B cell (primary cell): Measurements from ENCODE around the gene PSMC5. TPM values are rescaled to one million over a fixed set of nuclear protein-coding genes. Genes with fewer than 3 reads are reported as not detected.

ENCODE experiments used
- ATAC-seq: fragments of 200-7000 bp; cut with Tn5 transposase; one replicate; pipeline ENCODE4 v1.10.0; 2021; ENCODE audit warnings: low read depth, mild to moderate bottlenecking, moderate number of reproducible peaks, moderate library complexity
- CTCF ChIA-PET: fragments of 350-600 bp; sonication (Branson Sonifier 250); formaldehyde crosslinking; loops from one replicate; lab custom pipeline; 2021; ENCODE audit warnings: antibody characterized with exemption, inconsistent platforms; lab: Charles Lee
- POLR2A ChIA-PET: fragments of 350-600 bp; sonication (Branson Sonifier 250); formaldehyde crosslinking; loops from one replicate; lab custom pipeline; 2021; ENCODE audit warnings: antibody characterized with exemption; lab: Charles Lee
- DNase-seq: peaks from one replicate; pipeline ENCODE4 v3.0.0; 2013
- H2AFZ ChIP-seq: 2 replicates; pipeline ENCODE4 v1.6.1; 2012; ENCODE audit warnings: mild to moderate bottlenecking, low read depth, low read length; ENCODE audit not compliant: insufficient read depth, poor library complexity, severe bottlenecking
- H3K27ac ChIP-seq, 2 donors: 1 replicate in 1 of 2; 2 replicates in 1 of 2; pipeline ENCODE4 v1.5.1; 2012 to 2013; ENCODE audit warnings: low read length in 2 of 2, mild to moderate bottlenecking in 2 of 2, moderate library complexity in 1 of 2
- H3K27me3 ChIP-seq, 4 experiments: fragments of 200-600 bp in 1 of 4; sonication (generic) in 1 of 4; replicated peaks in 1 of 4; 1 replicate in 2 of 4; 2 replicates in 2 of 4; pipeline versions ENCODE4 v1.6.1 to v1.7.0; 2013 to 2016; ENCODE audit warnings: low read length in 3 of 4, mild to moderate bottlenecking in 2 of 4, mixed read lengths in 1 of 4, moderate library complexity in 1 of 4; ENCODE audit not compliant: insufficient read depth in 4 of 4, control insufficient read depth in 3 of 4; ENCODE audit errors: control extremely low read depth in 1 of 4
- H3K36me3 ChIP-seq, 2 experiments: replicated peaks in 1 of 2; 1 replicate in 1 of 2; 2 replicates in 1 of 2; pipeline versions ENCODE4 v1.6.1 to v1.7.1; 2013; ENCODE audit warnings: low read length in 1 of 2; ENCODE audit not compliant: insufficient read depth in 2 of 2, control insufficient read depth in 1 of 2; ENCODE audit errors: control extremely low read depth in 1 of 2, extremely low read depth in 1 of 2
- H3K4me1 ChIP-seq, 2 donors: fragments of 200-600 bp in 1 of 2; sonication (generic) in 1 of 2; 1 replicate in 1 of 2; 2 replicates in 1 of 2; pipeline versions ENCODE4 v1.5.1 to v1.6.1; 2013 to 2017; ENCODE audit warnings: low read length in 2 of 2; ENCODE audit not compliant: control insufficient read depth in 2 of 2, insufficient read depth in 2 of 2
- H3K4me2 ChIP-seq: replicated peaks from 2 replicates; pipeline ENCODE3; 2012; ENCODE audit warnings: mild to moderate bottlenecking, low read depth, low read length; ENCODE audit not compliant: poor library complexity, severe bottlenecking
- H3K4me3 ChIP-seq, 5 experiments: fragments of 200-600 bp in 1 of 5; sonication (generic) in 1 of 5; 1 replicate in 3 of 5; 2 replicates in 2 of 5; pipeline versions ENCODE4 v1.5.1 to v1.7.0; 2011 to 2016; ENCODE audit warnings: low read length in 4 of 5, mild to moderate bottlenecking in 4 of 5, low read depth in 2 of 5, control low read depth in 1 of 5, moderate library complexity in 1 of 5; ENCODE audit not compliant: insufficient read depth in 1 of 5; ENCODE audit errors: control extremely low read depth in 1 of 5, extremely low read depth in 1 of 5
- H3K79me2 ChIP-seq: fragments of 200-600 bp; sonication (generic); one replicate; pipeline ENCODE4 v1.6.0; 2016; ENCODE audit warnings: low read length; ENCODE audit not compliant: control insufficient read depth, insufficient read depth
- H3K9ac ChIP-seq: fragments of 200-600 bp; sonication (generic); 2 replicates; pipeline ENCODE4 v1.6.1; 2017; ENCODE audit warnings: mild to moderate bottlenecking, low read length, moderate library complexity
- H3K9me3 ChIP-seq, 3 donors: one replicate each; pipeline versions ENCODE4 v1.6.1 to v1.7.1; 2013; ENCODE audit warnings: low read length in 2 of 3; ENCODE audit not compliant: control insufficient read depth in 2 of 3, insufficient read depth in 1 of 3; ENCODE audit errors: control extremely low read depth in 1 of 3
- H4K20me1 ChIP-seq: 2 replicates; pipeline ENCODE4 v1.6.0; 2012; ENCODE audit warnings: mild to moderate bottlenecking, low read length; ENCODE audit not compliant: insufficient read depth, control insufficient read depth, poor library complexity, severe bottlenecking
- H3K27ac Mint-ChIP-seq: one replicate; pipeline ENCODE4 v1.8.0; 2021; ENCODE audit warnings: mixed read lengths
- H3K27me3 Mint-ChIP-seq: one replicate; pipeline ENCODE4 v1.8.0; 2021; ENCODE audit warnings: mixed read lengths
- H3K4me1 Mint-ChIP-seq: one replicate; pipeline ENCODE4 v1.8.0; 2021; ENCODE audit warnings: mixed read lengths
- H3K4me3 Mint-ChIP-seq: one replicate; pipeline ENCODE4 v1.8.0; 2021; ENCODE audit warnings: mixed read lengths
- H3K9me3 Mint-ChIP-seq: one replicate; pipeline ENCODE4 v1.8.0; 2022; ENCODE audit warnings: mixed read lengths; ENCODE audit not compliant: insufficient read depth
- CTCF ChIP-seq: fragments of 200-600 bp; IDR thresholded peaks from one replicate; pipeline ENCODE4 v1.8.0; 2022; ENCODE audit warnings: antibody characterized with exemption, mild to moderate bottlenecking
- EZH2 ChIP-seq: IDR thresholded peaks from 2 replicates; pipeline ENCODE4 v1.6.1; 2012; ENCODE audit warnings: borderline replicate concordance, low read depth, mild to moderate bottlenecking, moderate library complexity, low read length; ENCODE audit not compliant: insufficient read depth, poor library complexity, severe bottlenecking
- WGBS: methylation state at CpG from one replicate; pipeline ENCODE4 v1.1.5; 2013; ENCODE audit warnings: missing lambda C conversion rate; ENCODE audit not compliant: insufficient coverage; 5-methylcytosine and 5-hydroxymethylcytosine counted together
- intact Hi-C: fragments of 100-400 bp; cut with micrococcal nuclease; formaldehyde crosslinking; loops from one replicate; pipeline ENCODE4 v1.10.0; 2022
- polyA plus RNA-seq: library from polyadenylated mRNA; depleted of rRNA; stranded (reverse); fragments of >200 nt; gene quantifications from 2 replicates; pipeline ENCODE4 v1.2.3, GENCODE V29; 2012
- total RNA-seq, 2 donors: library from RNA; stranded (reverse); fragments of 120-200 nt in 1 of 2; gene quantifications; 1 replicate in 1 of 2; 2 replicates in 1 of 2; pipeline versions ENCODE4 v1.2.3 to v1.2.4, GENCODE V29; 2013 to 2022

The PSMC5 gene
- total and polyA plus RNA-seq, 2 donors (not counting 1 experiment from before 2014, with no cell fraction given): 87.1 to 104 TPM

- H3K27ac Mint-ChIP-seq: peak overlapping the region; percentile 13
- peak overlapping the region; percentile 13 to 41 for H3K27ac ChIP-seq
- intact Hi-C loops: loop anchor here (2.0 to 5.0 kb wide), 2 partner anchors 138 to 408 kb away; no protein-coding TSS in a partner anchor
Observed at GRCh38 chr17:63835167-63835720, 8.0 kb downstream of the PSMC5 start.

More at GRCh38 chr17:63835167-63835720, 8.0 kb downstream of the PSMC5 start:
- DNase-seq: no peak
- Histone ChIP-seq H3K9ac (no peak overlapping the region), H4K20me1 (peaks cover 51% of the 10 kb centered on the region), H3K9me3 (no peaks in the 10 kb centered on the region), H3K36me3 (peaks cover 2 to 75% of the 10 kb centered on the region in 2 experiments), H3K79me2 (peaks cover 47% of the 10 kb centered on the region), H3K27me3 (no peaks in the 10 kb centered on the region), H2AFZ (no peak overlapping the region), H3K4me2 (no peak overlapping the region), H3K4me3 (no peak overlapping the region), H3K4me1 (peaks cover 28 to 40% of the 10 kb centered on the region in 2 donors)
- no peaks in the 10 kb centered on the region for H3K27me3 Mint-ChIP-seq
- TF ChIP-seq CTCF: peak; percentile 37
- TF ChIP-seq EZH2: no peak
- peaks cover 40% of the 10 kb centered on the region for H3K4me1 Mint-ChIP-seq
- no peak overlapping the region for H3K4me3 Mint-ChIP-seq
- no peaks in the 10 kb centered on the region for H3K9me3 Mint-ChIP-seq
- WGBS: 93% methylated on average over 8 of the region's 9 CpGs
- ChIA-PET CTCF (interaction anchor here (0.7 to 2.9 kb wide), 15 partner anchors 8 to 415 kb away, joined by 3 to 15 read pairs (median 4); partner anchors contain the start of gene ERN1), POLR2A (no interaction called here)
- no peak for ATAC-seq
